Transverse colon (tissue), 4 donors: ENCODE data around the gene FIZ1. TPM values are rescaled to one million over a fixed set of nuclear protein-coding genes. Genes with fewer than 3 reads are reported as not detected.

Source experiments
- DNase-seq: peaks from one replicate; pipeline ENCODE4 v3.0.0-alpha.2; 2019
- H3K27ac ChIP-seq, 4 donors: fragments of 200-600 bp; sonication (generic); 2 replicates each; pipeline ENCODE4 v1.5.1; 2016 to 2018; ENCODE audit warnings: inconsistent platforms in 4 of 4
- H3K27me3 ChIP-seq: fragments of 200-600 bp; sonication (generic); 2 replicates; pipeline ENCODE4 v1.5.1; 2017; ENCODE audit warnings: inconsistent platforms
- H3K36me3 ChIP-seq, 4 donors: fragments of 200-600 bp; sonication (generic); 2 replicates each; pipeline ENCODE4 v1.5.1; 2017 to 2019; ENCODE audit warnings: inconsistent platforms in 4 of 4
- H3K4me1 ChIP-seq, 4 donors: fragments of 200-600 bp; sonication (generic); 2 replicates each; pipeline ENCODE4 v1.5.1; 2017 to 2020; ENCODE audit warnings: inconsistent platforms in 4 of 4
- H3K4me3 ChIP-seq, 4 donors: fragments of 200-600 bp; sonication (generic); 1 replicate in 1 of 4; 2 replicates in 3 of 4; pipeline versions ENCODE4 v1.5.1 to v1.6.1; 2017 to 2019; ENCODE audit warnings: inconsistent platforms in 4 of 4
- H3K9me3 ChIP-seq, 2 donors: fragments of 200-600 bp; sonication (generic); 2 replicates each; pipeline ENCODE4 v1.5.1; 2017 to 2019; ENCODE audit warnings: inconsistent platforms in 2 of 2
- CTCF ChIP-seq, 5 experiments: fragments of 200-600 bp in 3 of 5; fragments of 450-650 bp in 2 of 5; sonication (generic) in 3 of 5; IDR thresholded peaks; 1 replicate in 2 of 5; 2 replicates in 3 of 5; pipeline ENCODE4 v1.5.1; 2016 to 2017; ENCODE audit warnings: antibody characterized with exemption in 5 of 5, inconsistent platforms in 3 of 5, mild to moderate bottlenecking in 2 of 5, moderate library complexity in 1 of 5
- EP300 ChIP-seq: sonication (generic); formaldehyde crosslinking; IDR thresholded peaks from one replicate; pipeline ENCODE4 v1.6.1; 2017; ENCODE audit warnings: antibody characterized with exemption, low read depth
- POLR2A ChIP-seq: fragments of 450-650 bp; IDR thresholded peaks from one replicate; pipeline ENCODE4 v1.6.1; 2016; ENCODE audit warnings: antibody characterized with exemption, mild to moderate bottlenecking, moderate library complexity
- POLR2AphosphoS5 ChIP-seq, 3 donors: sonication (generic); formaldehyde crosslinking; IDR thresholded peaks; one replicate each; pipeline ENCODE4 v1.6.1; 2016; ENCODE audit warnings: antibody characterized with exemption in 3 of 3
- WGBS, 2 donors: methylation state at CpG; one replicate each; pipeline ENCODE4 v1.1.5; 2018; ENCODE audit warnings: low coverage in 1 of 2; 5-methylcytosine and 5-hydroxymethylcytosine counted together
- in situ Hi-C, 4 donors: fragments of 200-750 bp; cut with MboI; loops; one replicate each; pipeline versions ENCODE4 v1.15.0 to v1.15.1; 2017; ENCODE audit warnings: low sequenced_read_pairs in 3 of 4, low pct_ligation_motif_present in 1 of 4, low pct_unique_long_range_greater_than_20kb in 1 of 4
- intact Hi-C: fragments of 100-400 bp; cut with DNase I; formaldehyde crosslinking; loops from one replicate; pipeline ENCODE4 v1.15.1; 2023; ENCODE audit warnings: low total_unique reads
- total RNA-seq, 4 donors: library from RNA; depleted of rRNA; stranded (reverse); fragments of >200 nt; gene quantifications; one replicate each; pipeline ENCODE4 v1.1.0, GENCODE V29; 2016

FIZ1 gene
- total RNA-seq, 4 donors from 2014 or later: 8.5 to 137 (median 18.3) TPM

DNA sequence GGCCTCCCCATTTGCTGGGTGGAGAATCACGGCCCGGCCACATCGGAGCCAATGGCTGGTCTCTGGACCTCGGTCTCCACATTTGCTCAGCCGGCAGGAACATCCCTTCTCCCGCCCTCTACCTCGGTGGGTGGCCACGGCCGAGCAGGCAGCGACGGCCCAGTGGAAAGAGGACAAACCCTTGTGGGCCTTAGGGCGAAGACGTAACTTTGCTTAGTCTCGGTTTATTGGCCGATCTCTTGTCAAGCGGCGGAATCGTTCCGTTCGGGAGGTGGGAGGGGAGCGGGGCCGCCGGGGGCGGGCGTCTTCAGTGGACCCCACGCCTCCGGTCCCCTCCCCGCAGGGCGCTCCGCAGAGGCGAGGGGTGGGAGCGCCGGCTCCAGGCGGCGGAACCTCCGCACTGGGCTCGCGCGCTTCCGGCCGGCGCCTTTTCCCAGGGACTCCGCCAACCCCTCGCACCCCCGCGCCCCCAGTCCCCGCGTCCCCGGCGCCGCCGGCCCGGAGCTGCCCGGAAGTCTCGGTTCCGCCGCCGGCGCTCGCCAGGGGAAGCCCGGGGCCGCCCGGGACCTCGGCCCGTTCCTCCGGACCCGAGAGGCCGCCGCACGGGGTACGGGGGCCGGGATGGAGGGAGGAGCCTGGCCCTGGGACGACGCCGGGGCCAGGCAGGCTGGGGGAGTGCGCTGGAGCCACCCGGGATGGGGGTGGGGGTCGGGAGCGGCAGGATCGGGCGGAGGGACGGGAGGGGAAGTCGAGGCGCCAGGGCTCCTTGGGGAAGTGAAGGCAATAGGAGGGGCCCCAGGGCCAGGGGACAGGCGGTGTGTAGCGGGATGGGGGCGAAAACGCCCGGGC is 41.5 kb upstream of the FIZ1 start, which contains the start of gene ZNF580:
Gene ZNF580, plus strand, starts transcription at position 426 of the 849 bp plus-strand sequence. CDS start 1,507 bp downstream, outside the sequence.
- TF ChIP-seq POLR2AphosphoS5 (IDR thresholded peaks at IDR 0.05): peak in 1 of 3 donors; percentile 41
- peak; percentile 23 for TF ChIP-seq POLR2A
- no peak for TF ChIP-seq CTCF (IDR thresholded peaks at IDR 0.05)
- TF ChIP-seq EP300: no peak
- no peaks in the 10 kb centered on the region for H3K27me3 ChIP-seq
- H3K27ac ChIP-seq: peak within 1 kb of the TSS; percentile 93 to 98 (median 95)
- peak within 1 kb of the TSS; percentile 89 to 99 (median 92) for H3K4me3 ChIP-seq
- H3K4me1 ChIP-seq: peaks cover 24 to 68% (median 47%) of the 10 kb centered on the region in 4 donors
- in situ Hi-C loops (no loop called here), intact Hi-C loops (no loop called here)
- H3K9me3 ChIP-seq: no peaks in the 10 kb centered on the region
- 0 to 1% methylated on average over 1 to 38 of the region's 89 CpGs for WGBS, 2 donors
- DNase-seq: peak; percentile 68
- no peaks in the 10 kb centered on the region for H3K36me3 ChIP-seq

GRCh38 chr19:55640043-55640576 is 40.8 kb upstream of the FIZ1 start:
- no peaks in the 10 kb centered on the region for H3K27me3 ChIP-seq
- peak overlapping the region; percentile 93 to 98 (median 95) for H3K27ac ChIP-seq
- no peak for TF ChIP-seq EP300
- peak; percentile 25 to 41 (median 30) for TF ChIP-seq CTCF (IDR thresholded peaks at IDR 0.05)
- TF ChIP-seq POLR2A: no peak
- TF ChIP-seq POLR2AphosphoS5 (IDR thresholded peaks at IDR 0.05): peak in 2 of 3 donors; percentile 19 to 26
- H3K4me3 ChIP-seq: peak overlapping the region in 3 of 4 donors; percentile 89 to 99 (median 92)
- DNase-seq: peak; percentile 73
- no peaks in the 10 kb centered on the region for H3K9me3 ChIP-seq
- in situ Hi-C loops (no loop called here), intact Hi-C loops (no loop called here)
- peaks cover 25 to 72% (median 53%) of the 10 kb centered on the region in 4 donors for H3K4me1 ChIP-seq
- H3K36me3 ChIP-seq: no peaks in the 10 kb centered on the region
- WGBS, 2 donors: 40 to 48% methylated on average over 2 to 38 of the region's 38 CpGs

DNA sequence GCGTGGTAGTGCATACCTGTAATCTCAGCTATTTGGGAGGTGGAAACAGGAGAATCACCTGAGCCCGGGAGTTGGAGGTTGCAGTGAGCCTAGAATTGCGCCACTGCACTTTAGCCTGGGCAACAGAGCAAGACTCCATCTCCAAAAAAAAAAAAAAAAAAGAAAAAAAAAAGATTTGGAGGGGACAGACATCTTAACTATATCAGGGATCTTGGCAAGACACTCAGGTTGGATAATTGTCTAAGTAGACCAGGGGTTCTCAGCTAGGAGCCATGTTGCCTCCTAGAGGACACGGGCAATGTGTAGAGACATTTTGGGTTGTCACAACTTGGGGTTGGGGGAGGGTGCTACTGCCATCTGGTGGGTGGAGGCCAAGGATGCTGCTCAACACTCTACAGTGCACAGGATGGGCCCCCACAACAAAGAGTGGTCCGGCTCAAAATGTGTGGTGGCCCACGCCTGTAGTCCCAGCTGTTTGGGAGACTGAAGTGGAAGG is 39.6 kb upstream of the FIZ1 start:
- Histone ChIP-seq H3K4me3 (no peak overlapping the region), H3K27me3 (no peaks in the 10 kb centered on the region), H3K4me1 (peaks cover 22 to 67% (median 48%) of the 10 kb centered on the region in 4 donors), H3K27ac (peak overlapping the region in 1 of 4 donors; percentile 98), H3K36me3 (no peaks in the 10 kb centered on the region), H3K9me3 (no peaks in the 10 kb centered on the region)
- DNase-seq: no peak
- intact Hi-C loops (no loop called here), in situ Hi-C loops (no loop called here)
- TF ChIP-seq CTCF (IDR thresholded peaks at IDR 0.05) (peak in 4 of 5 experiments; percentile 20 to 36 (median 32)), POLR2A (no peak), EP300 (no peak)
- WGBS, 2 donors: 79 to 100% methylated on average over 2 to 6 of the region's 6 CpGs

- Histone ChIP-seq H3K9me3 (no peaks in the 10 kb centered on the region), H3K4me1 (peaks cover 22 to 61% (median 40%) of the 10 kb centered on the region in 4 donors), H3K27ac (no peak overlapping the region), H3K4me3 (no peak overlapping the region), H3K36me3 (no peaks in the 10 kb centered on the region), H3K27me3 (no peaks in the 10 kb centered on the region)
- WGBS, 2 donors: 83 to 93% methylated on average over 3 to 11 of the region's 11 CpGs
- intact Hi-C loops: no loop called here
- no peak for TF ChIP-seq CTCF (IDR thresholded peaks at IDR 0.05)
- no peak for TF ChIP-seq POLR2A
- TF ChIP-seq POLR2AphosphoS5 (IDR thresholded peaks at IDR 0.05): no peak
- no peak for TF ChIP-seq EP300
- in situ Hi-C loops: no loop called here
- no peak for DNase-seq
Observed at GRCh38 chr19:55637534-55637933, 38.2 kb upstream of the FIZ1 start.
